HG02840 (cell line): Measurements from ENCODE around the gene RIPPLY2.
"Not testable (repeated sequence)": the region's sequence is repeated elsewhere in the genome, so short reads cannot be mapped to it uniquely, and the experiment has no call there.

Experiments used
- ATAC-seq: cut with Tn5 transposase; IDR thresholded peaks from one replicate; pipeline ENCODE4 v1.9.1; 2021; ENCODE audit warnings: mild to moderate bottlenecking, moderate library complexity, moderate number of reproducible peaks; ENCODE audit not compliant: unreplicated experiment, low FRiP score

Gene RIPPLY2

GRCh38 chr6:83853178-83854000, at the start of gene RIPPLY2:
Gene RIPPLY2, plus strand, starts transcription at chr6:83853360. Its CDS starts 57 bp downstream, at chr6:83853417.
- no peak for ATAC-seq

DNA sequence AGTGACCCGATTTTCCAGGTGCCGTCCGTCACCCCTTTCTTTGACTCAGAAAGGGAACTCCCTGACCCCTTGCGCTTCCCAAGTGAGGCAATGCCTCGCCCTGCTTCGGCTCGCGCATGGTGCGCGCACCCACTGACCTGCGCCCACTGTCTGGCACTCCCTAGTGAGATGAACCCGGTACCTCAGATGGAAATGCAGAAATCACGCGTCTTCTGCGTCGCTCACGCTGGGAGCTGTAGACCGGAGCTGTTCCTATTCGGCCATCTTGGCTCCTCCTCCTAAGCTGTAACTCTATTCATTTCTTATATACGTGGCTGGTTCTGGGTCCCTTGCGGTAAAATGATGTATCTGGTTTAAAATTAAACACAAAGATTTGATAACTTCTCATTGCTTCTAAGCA, 49.7 kb upstream of the RIPPLY2 start:
- ATAC-seq, result not testable (repeated sequence)

DNA sequence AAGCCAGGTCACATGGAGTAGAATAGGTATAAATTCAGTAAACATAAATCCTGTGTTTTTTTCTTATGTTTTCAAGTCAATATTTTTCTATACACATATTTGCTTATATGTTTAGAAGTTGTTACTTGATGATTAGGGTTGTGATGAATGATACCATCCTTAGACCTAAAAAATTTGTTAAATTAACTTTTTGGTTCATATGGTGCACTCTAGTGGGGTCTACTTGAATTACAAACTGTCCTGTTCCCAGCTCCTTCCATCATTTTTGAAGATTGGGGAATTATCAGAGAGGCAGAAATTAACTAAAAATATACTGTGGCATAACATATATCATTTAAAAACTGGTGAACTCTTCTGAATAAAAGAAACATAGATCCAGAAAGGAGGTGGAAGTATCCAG, 48.3 kb upstream of the RIPPLY2 start:
- ATAC-seq, result no peak

DNA sequence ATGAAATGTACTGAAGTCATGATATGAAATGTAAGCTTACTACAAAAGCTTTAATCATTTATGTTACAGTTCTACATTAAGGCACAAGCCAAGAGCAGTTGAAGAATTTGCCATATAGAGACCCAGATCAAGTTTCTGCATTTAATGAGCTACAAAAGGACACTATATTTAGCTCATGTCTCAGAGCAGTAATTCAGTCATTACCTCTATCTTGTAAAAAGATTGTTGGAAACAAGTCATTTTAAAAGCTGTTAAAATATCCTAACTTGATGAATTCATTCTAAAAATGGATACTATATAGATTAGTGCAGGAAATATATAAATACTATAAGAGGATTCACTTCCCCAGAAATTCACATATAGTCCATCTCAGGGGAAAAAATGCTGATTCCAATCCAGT, 45.2 kb upstream of the RIPPLY2 start:
- ATAC-seq, result no peak

- ATAC-seq, result no peak
Observed at GRCh38 chr6:83808926-83809325, 44.2 kb upstream of the RIPPLY2 start.

GRCh38 chr6:83812595-83812994, 40.6 kb upstream of the RIPPLY2 start:
- ATAC-seq, result no peak

DNA sequence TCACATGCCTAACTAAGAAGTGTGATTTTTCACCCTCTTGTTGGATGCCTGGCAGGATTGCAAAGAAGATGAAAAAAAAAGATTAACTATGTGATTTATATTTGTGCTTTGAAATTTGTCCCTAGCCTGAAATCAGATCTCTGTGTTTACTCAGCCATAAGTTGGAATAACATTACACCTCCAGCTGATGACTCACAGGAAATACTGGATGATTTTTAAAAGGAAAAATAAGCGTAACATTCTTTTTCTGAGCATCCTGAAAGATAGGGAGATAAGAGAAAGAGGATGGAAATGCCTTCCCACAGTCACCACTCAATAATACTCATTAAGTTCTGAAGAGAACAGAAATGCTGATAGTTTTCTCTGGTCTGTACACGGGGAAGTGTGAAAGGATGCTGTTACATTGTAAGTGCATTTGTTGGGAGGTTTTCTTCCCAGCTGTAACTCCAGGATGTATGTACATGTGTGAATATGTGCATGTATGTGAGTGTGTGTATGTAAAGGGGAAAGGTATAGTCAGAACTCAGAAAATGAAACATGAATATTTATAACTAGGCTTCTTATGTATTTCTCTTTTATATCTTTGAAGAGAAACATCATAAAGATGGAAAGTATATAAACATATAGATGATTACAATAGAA, 37.4 kb upstream of the RIPPLY2 start:
- no peak for ATAC-seq

DNA sequence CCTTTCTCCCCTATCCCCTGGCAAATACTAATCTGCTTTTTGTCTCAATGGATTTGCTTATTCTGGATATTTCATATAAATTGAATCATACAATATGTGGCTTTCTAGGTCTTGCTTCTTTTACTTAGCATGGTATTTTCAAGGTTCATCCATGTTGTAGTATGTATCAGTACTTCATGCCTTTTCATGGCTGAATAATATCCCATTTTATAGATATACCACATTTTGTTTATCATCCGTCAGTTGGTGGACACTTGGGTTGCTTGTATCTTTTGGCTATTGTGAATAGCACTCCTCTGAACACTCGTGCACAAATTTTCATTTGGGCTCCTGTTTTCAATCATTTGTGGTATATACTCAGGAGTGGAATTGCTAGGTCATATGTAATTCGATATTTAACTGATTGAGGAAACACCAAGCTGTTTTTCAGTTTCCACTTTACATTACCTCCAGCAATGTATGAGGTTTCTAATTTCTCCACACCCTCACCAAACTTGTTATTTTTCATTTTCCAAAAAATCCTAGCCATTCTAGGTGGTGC, 30.5 kb upstream of the RIPPLY2 start:
- no peak for ATAC-seq

GRCh38 chr6:83824388-83824801, 28.8 kb upstream of the RIPPLY2 start:
- ATAC-seq, result no peak

DNA sequence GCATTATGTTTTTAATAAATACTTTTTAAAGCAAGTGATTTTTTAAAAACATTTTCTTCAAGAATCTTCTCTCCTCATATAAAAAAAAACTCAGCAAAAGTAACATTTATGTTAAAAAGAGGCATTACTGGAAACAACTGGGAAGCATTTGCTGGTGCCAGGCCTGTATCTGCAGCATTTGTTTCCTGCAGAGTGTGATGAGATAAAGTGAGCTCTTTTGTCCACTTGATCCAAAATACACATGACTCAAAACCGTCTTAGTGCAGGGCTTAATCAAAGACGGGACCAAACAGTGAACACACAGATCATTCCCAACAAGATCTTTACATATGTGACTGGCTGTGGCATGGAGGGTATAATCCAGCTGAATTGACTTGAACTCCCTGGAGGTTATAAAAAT, 28.3 kb upstream of the RIPPLY2 start:
- ATAC-seq, result no peak

DNA sequence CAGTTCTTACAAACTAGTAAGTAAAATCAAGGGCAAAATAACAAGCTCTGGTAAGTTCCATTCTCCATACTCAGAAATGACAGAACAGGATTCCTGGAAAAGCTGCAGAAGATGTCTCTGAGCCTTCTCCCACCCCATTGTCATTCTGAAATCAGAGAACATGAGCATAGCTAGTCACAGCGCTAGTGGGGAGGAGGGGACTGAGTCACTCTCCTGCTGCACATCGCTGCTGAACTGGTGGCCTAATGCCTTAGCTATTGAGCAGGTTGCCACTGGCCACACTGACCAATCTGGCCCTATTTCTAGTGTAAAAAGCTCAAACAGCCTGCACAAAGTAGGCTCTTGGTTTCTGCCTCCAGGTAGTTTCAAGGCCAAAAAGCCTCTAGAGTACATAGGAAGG, 26.1 kb upstream of the RIPPLY2 start:
- no peak for ATAC-seq

- no peak for ATAC-seq
Observed at GRCh38 chr6:83838727-83839126, 14.4 kb upstream of the RIPPLY2 start.

GRCh38 chr6:83844170-83844569, 9.0 kb upstream of the RIPPLY2 start:
- ATAC-seq, result no peak

DNA sequence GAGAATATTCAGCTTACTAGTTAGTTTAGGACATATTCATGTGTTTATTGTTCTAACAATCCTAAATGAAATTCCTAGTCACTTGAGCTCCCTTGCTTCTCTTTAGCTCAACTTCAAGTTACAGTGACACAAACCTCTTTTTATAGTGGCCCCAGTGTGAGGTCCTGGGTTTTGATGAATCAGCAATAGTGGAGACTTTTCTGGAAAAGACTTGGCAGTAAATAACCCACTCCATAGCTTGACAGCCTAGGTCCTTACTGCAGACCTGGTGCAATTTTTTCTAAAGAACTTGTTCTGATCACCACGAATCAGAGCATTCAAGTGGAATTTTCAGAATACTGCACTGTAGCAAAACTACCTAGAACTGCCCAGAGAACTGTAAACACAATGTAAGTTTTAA, 6.9 kb upstream of the RIPPLY2 start:
- no peak for ATAC-seq

- ATAC-seq, result peak; percentile 94
Observed at GRCh38 chr6:83847179-83847578, 6.0 kb upstream of the RIPPLY2 start.

DNA sequence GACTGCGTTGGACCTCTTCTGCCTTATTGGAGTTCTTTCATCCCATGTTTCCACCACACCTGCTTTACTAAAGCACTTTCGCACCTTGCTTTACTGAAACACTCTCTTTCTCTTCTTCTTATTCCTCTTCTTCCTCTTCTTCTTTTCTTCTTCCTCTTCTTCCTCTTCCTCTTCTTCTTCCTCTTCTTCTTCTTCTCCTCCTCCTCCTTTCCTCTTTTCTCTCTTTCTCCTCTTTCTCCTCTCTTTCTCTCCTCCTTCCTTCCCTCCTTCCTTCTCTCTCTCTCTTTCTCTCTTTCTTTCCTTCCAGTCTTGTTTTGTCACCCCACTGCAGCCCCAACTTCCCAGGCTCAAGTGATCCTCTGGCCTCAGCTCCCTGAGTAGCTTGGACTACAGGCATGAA, 4.0 kb upstream of the RIPPLY2 start:
- ATAC-seq, result no peak

GRCh38 chr6:83849610-83850009, 3.5 kb upstream of the RIPPLY2 start:
- no peak for ATAC-seq

DNA sequence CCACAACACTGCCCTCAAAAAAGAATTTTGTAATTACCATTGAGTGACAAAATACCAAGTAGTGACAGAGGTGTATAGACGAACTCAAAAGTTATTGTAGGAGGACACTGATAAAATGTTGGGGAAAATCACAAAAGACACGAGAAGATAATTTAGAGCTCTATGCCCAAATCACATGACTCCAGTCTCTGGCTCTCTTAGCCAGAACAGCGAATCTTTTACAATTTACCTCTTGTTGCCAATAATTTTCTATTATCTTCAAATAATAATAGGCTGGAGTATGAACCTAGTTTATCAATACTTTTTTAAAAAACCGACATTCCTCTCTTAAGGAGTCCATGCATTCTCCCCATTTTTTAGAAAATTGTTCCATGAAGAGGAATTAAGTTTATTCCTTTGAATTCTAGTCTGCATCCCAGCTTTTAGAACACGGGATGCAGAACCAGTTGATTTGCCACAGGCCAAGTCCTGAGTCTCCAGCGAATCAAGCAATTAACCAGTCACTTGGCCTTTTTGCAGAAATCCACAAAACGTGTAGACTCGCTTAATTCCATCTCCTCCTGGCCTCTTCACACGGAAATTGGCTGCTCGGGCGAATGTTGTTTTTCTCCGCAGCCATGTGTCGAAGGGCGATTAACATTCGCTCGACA, 507 bp upstream of the RIPPLY2 start:
- no peak for ATAC-seq

DNA sequence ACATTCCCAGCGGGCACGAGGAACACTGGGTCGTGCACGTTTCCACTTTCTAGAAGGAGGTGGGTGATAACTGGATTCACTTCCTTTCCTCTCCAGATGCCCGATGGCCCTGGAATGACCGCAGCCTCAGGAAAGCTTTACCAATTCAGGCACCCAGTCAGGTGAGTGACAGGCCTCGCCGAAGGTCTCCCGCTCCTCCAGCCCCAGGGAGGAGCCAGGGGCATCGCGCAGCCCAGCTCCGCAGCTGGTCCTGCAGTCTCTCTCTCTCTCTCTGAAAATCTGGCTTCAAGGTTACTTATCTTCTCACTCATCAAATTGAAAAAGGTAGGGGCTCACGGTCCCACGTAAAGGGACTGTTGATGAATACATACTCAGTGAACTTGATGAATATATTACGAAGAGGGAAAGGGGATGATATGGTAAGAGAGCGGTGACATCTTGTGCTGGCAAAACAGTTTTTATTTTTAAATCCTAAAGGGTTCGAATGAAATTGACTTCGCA, 891 bp downstream of the RIPPLY2 start:
- no peak for ATAC-seq

DNA sequence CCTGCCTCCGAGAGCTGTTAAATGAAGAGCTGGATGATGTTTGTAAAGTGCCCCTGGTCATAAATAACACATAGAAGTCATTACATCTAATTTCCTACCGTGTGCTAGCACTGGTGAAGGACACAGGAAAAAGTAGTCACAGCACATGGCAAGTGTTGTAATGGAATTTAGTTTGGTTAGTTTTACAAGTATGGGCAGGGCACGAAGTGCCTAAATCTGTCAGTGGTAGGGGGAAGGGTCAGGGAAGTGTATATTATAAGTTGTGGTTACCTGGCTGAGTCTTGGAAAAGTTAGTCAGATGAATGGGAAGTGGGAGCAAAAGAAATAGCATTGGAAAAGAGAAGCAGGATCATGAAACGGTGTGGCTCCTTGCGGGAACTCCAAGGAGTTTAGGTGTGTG, 1.6 kb downstream of the RIPPLY2 start:
- no peak for ATAC-seq
